Endothelial cell of umbilical vein (primary cell): ENCODE data around the gene CMIP. TPM values are rescaled to one million over a fixed set of nuclear protein-coding genes. Genes with fewer than 3 reads are reported as not detected.

ENCODE experiments used
- BruUV-seq: library from RNA; stranded (reverse); fragments of 400-500 nt; replicated peaks from 2 replicates; lab custom pipeline; 2021; lab: Mats Ljungman, UMichigan
- CTCF ChIA-PET: fragments of 300-600, 350-600 bp; sonication (Branson Sonifier 250); formaldehyde crosslinking; loops from one replicate; lab custom pipeline; 2021; ENCODE audit warnings: antibody characterized with exemption, inconsistent platforms; lab: Charles Lee
- POLR2A ChIA-PET: fragments of 300-600, 350-600 bp; sonication (Branson Sonifier 250); formaldehyde crosslinking; loops from one replicate; lab custom pipeline; 2021; ENCODE audit warnings: antibody characterized with exemption, inconsistent platforms; lab: Charles Lee
- DNase-seq: peaks from one replicate; pipeline ENCODE4 v3.0.0-alpha.2; 2011; ENCODE audit warnings: low read depth, low spot score
- FAIRE-seq: peaks from 2 replicates; lab custom pipeline; 2011; peaks lifted over from hg19 to GRCh38; lab: Jason Lieb, UNC
- H2AFZ ChIP-seq: 2 replicates; pipeline ENCODE4 v1.6.0; 2012; ENCODE audit warnings: low read depth, low read length, control low read depth, inconsistent platforms
- H3K27ac ChIP-seq: 2 replicates; pipeline ENCODE4 v1.5.1; 2011; ENCODE audit warnings: low read depth, mild to moderate bottlenecking, control low read depth, low read length, moderate library complexity; ENCODE audit not compliant: insufficient read depth
- H3K27me3 ChIP-seq, 2 experiments: 2 replicates each; pipeline versions ENCODE4 v1.6.0 to v1.6.1; 2011; ENCODE audit warnings: low read length in 2 of 2, mixed read lengths in 1 of 2; ENCODE audit not compliant: control insufficient read depth in 2 of 2, insufficient read depth in 2 of 2
- H3K36me3 ChIP-seq, 2 experiments: 2 replicates in 1 of 2; 3 replicates in 1 of 2; pipeline ENCODE4 v1.5.1; 2011; ENCODE audit warnings: low read length in 2 of 2, mild to moderate bottlenecking in 1 of 2, moderate library complexity in 1 of 2; ENCODE audit not compliant: control insufficient read depth in 2 of 2, insufficient read depth in 2 of 2; ENCODE audit errors: extremely low read depth in 1 of 2
- H3K4me1 ChIP-seq: 3 replicates; pipeline ENCODE4 v1.5.1; 2011; ENCODE audit warnings: mild to moderate bottlenecking, low read length; ENCODE audit not compliant: control insufficient read depth, insufficient read depth; ENCODE audit errors: extremely low read depth
- H3K4me2 ChIP-seq: 2 replicates; pipeline ENCODE4 v1.6.1; 2011; ENCODE audit warnings: low read length, control low read depth, mixed read lengths; ENCODE audit not compliant: insufficient read depth
- H3K4me3 ChIP-seq, 3 experiments: fragments of 200-600 bp in 1 of 3; sonication (generic), shearing (Covaris generic) in 1 of 3; replicated peaks in 1 of 3; 2 replicates each; pipeline ENCODE4 v1.5.1; 2011 to 2016; ENCODE audit warnings: control low read depth in 3 of 3, low read length in 3 of 3, mild to moderate bottlenecking in 2 of 3, inconsistent platforms in 1 of 3, low read depth in 1 of 3, moderate library complexity in 1 of 3; ENCODE audit not compliant: insufficient read depth in 1 of 3
- H3K79me2 ChIP-seq: 2 replicates; pipeline ENCODE4 v1.6.0; 2012; ENCODE audit warnings: low read length, inconsistent platforms; ENCODE audit not compliant: control insufficient read depth, insufficient read depth
- H3K9ac ChIP-seq: replicated peaks from 2 replicates; pipeline ENCODE3; 2011; ENCODE audit warnings: low read length, control low read depth; ENCODE audit not compliant: insufficient read depth; ENCODE audit errors: extremely low read depth
- H3K9me1 ChIP-seq: replicated peaks from 3 replicates; pipeline ENCODE4 v1.6.0; 2011; ENCODE audit warnings: mild to moderate bottlenecking, low read length; ENCODE audit not compliant: control insufficient read depth, insufficient read depth; ENCODE audit errors: extremely low read depth
- H3K9me3 ChIP-seq: replicated peaks from 2 replicates; pipeline ENCODE4 v1.5.1; 2012; ENCODE audit warnings: low read length, inconsistent platforms; ENCODE audit not compliant: control insufficient read depth, insufficient read depth
- H4K20me1 ChIP-seq: replicated peaks from 2 replicates; pipeline ENCODE3; 2011; ENCODE audit warnings: mild to moderate bottlenecking, low read length; ENCODE audit not compliant: control insufficient read depth, insufficient read depth; ENCODE audit errors: extremely low read depth
- EZH2 ChIP-seq: IDR thresholded peaks from 2 replicates; pipeline ENCODE4 v1.6.1; 2012; ENCODE audit warnings: borderline replicate concordance, low read depth, mild to moderate bottlenecking, moderate library complexity, low read length, inconsistent platforms; ENCODE audit not compliant: severe bottlenecking
- FOS ChIP-seq: IDR thresholded peaks from 2 replicates; pipeline ENCODE4 v1.6.1; 2011; ENCODE audit warnings: mild to moderate bottlenecking, low read length, moderate library complexity, borderline replicate concordance; ENCODE audit not compliant: insufficient read depth
- GATA2 ChIP-seq: IDR thresholded peaks from 2 replicates; pipeline ENCODE4 v1.7.0; 2011; ENCODE audit warnings: low read depth, mild to moderate bottlenecking, moderate library complexity, mixed read lengths, low read length; ENCODE audit not compliant: insufficient read length, insufficient read depth
- JUN ChIP-seq: IDR thresholded peaks from 2 replicates; pipeline ENCODE4 v1.6.1; 2011; ENCODE audit warnings: borderline replicate concordance, low read depth; ENCODE audit not compliant: insufficient read length, insufficient read depth
- MYC ChIP-seq: IDR thresholded peaks from one replicate; pipeline ENCODE4 v1.6.1; 2011; ENCODE audit warnings: mild to moderate bottlenecking, low read depth, low read length
- POLR2A ChIP-seq: IDR thresholded peaks from 2 replicates; pipeline ENCODE4 v1.6.1; 2012; ENCODE audit warnings: low read depth, mild to moderate bottlenecking, control low read depth, low read length
- POLR2AphosphoS5 ChIP-seq: IDR thresholded peaks from 2 replicates; pipeline ENCODE4 v1.6.1; 2012; ENCODE audit warnings: low read depth, mild to moderate bottlenecking, control low read depth, low read length, moderate library complexity; ENCODE audit not compliant: insufficient read depth
- dilution Hi-C: fragments of 300-500 bp; cut with MboI; formaldehyde crosslinking; loops from one replicate; pipeline ENCODE4 v1.15.0; 2019; ENCODE audit warnings: low sequenced_read_pairs; ENCODE audit not compliant: extremely low pct_ligation_motif_present
- intact Hi-C: fragments of 100-400 bp; cut with micrococcal nuclease; formaldehyde crosslinking; loops from one replicate; pipeline ENCODE4 v1.10.0; 2022
- polyA plus RNA-seq, 4 experiments: library from polyadenylated mRNA; depleted of rRNA in 3 of 4; stranded (reverse) in 3 of 4; unstranded in 1 of 4; fragments of >200 nt; gene quantifications; 2 replicates each; pipeline versions ENCODE4 v1.2.1 to v1.2.3, GENCODE V29; 2011 to 2012; ENCODE audit warnings: missing spikeins in 1 of 4
- total RNA-seq: library from RNA; stranded (reverse); gene quantifications from 2 replicates; pipeline ENCODE4 v1.2.3, GENCODE V29; 2021
- TF ChIP-seq, protein P1 (sequence below): IDR thresholded peaks from 2 replicates; pipeline ENCODE4 v1.6.1; 2011; ENCODE audit not compliant: insufficient read depth, insufficient read length
- TF ChIP-seq, protein P2 (sequence below), 2 donors: IDR thresholded peaks; 1 replicate in 1 of 2; 2 replicates in 1 of 2; pipeline ENCODE4 v1.5.1; 2011; ENCODE audit warnings: low read length in 2 of 2, mild to moderate bottlenecking in 2 of 2, moderate library complexity in 2 of 2, control low read depth in 1 of 2, inconsistent platforms in 1 of 2, low read depth in 1 of 2; ENCODE audit not compliant: insufficient read depth in 1 of 2; ENCODE audit errors: extremely low read depth in 1 of 2

Gene CMIP
- total and polyA plus RNA-seq, 2 donors (not counting 3 experiments of a cell fraction or from before 2014, with no cell fraction given), result 29.0 to 101 TPM

DNA sequence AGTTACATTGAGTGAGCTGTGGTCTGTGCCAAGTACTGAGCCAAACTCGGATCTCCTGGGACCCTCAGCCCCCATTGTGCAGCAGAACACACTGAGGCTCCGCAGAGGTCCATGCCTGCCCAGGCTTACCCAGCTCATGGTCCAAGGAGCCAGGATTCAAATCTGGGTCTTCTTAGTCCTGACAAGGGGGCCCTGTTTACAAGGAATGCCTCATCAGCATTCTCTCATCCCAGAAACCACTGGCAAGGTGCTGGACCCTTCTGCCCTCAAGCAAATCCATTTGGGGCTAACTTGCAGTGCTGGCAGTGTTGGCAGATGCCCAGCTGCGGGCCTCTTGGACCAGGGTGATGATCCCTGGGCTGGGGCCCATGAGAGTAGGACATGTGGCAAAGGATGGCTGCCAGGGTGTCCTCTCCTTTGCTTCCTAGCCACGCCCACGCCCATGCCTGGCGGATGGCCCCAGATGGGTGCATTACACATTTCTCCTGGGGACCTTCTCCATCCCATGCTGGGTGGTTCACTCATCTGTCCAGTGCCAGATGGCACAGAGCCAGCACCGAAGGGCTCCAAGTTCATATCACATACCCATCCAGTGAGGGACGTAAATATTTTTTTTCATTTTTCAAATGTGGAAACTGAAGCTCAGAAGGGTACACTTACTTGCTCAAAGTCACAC lies 117.7 kb downstream of the CMIP start:
- FAIRE-seq (no peak), DNase-seq (peak; percentile 43)
- Histone ChIP-seq H3K27me3 (no peaks in the 10 kb centered on the region), H3K4me3 (no peak overlapping the region), H3K9me1 (no peaks in the 10 kb centered on the region), H4K20me1 (peaks cover 3% of the 10 kb centered on the region), H3K79me2 (peaks cover 25% of the 10 kb centered on the region), H2AFZ (no peak overlapping the region), H3K9ac (no peak overlapping the region), H3K4me1 (peaks cover 4% of the 10 kb centered on the region), H3K36me3 (no peaks in the 10 kb centered on the region), H3K4me2 (no peak overlapping the region), H3K9me3 (no peaks in the 10 kb centered on the region), H3K27ac (no peak overlapping the region)
- POLR2A ChIA-PET, result no interaction called here
- TF ChIP-seq EZH2 (no peak), JUN (no peak), FOS (no peak), GATA2 (no peak), MYC (no peak), POLR2A (no peak), POLR2AphosphoS5 (no peak)
- TF ChIP-seq, protein P1, sequence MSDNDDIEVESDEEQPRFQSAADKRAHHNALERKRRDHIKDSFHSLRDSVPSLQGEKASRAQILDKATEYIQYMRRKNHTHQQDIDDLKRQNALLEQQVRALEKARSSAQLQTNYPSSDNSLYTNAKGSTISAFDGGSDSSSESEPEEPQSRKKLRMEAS, result no peak
- TF ChIP-seq, protein P2, sequence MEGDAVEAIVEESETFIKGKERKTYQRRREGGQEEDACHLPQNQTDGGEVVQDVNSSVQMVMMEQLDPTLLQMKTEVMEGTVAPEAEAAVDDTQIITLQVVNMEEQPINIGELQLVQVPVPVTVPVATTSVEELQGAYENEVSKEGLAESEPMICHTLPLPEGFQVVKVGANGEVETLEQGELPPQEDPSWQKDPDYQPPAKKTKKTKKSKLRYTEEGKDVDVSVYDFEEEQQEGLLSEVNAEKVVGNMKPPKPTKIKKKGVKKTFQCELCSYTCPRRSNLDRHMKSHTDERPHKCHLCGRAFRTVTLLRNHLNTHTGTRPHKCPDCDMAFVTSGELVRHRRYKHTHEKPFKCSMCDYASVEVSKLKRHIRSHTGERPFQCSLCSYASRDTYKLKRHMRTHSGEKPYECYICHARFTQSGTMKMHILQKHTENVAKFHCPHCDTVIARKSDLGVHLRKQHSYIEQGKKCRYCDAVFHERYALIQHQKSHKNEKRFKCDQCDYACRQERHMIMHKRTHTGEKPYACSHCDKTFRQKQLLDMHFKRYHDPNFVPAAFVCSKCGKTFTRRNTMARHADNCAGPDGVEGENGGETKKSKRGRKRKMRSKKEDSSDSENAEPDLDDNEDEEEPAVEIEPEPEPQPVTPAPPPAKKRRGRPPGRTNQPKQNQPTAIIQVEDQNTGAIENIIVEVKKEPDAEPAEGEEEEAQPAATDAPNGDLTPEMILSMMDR (IDR thresholded peaks at IDR 0.05; ENCODE audit: extremely low read depth in 1 of 2, insufficient read depth in 1 of 2, low read depth in 1 of 2, low read length in 2 of 2), result no peak
- intact Hi-C loops (no loop called here), dilution Hi-C loops (no loop called here)
- BruUV-seq, result no TSS peak
- CTCF ChIA-PET, result interaction anchor here (1.3 to 1.5 kb wide), 2 partner anchors 39 to 67 kb away, joined by 3 read pairs; no protein-coding TSS in a partner anchor
